PC-9 (cell line): ENCODE measurements around the gene RFFL.

Experiments used
- CTCF ChIP-seq: fragments of 200-600 bp; sonication (generic); conservative IDR thresholded peaks from 2 replicates; pipeline ENCODE4 v1.6.1; 2017; ENCODE audit warnings: mixed run types, antibody characterized with exemption, mild to moderate bottlenecking, moderate library complexity
- EZH2 ChIP-seq: fragments of 200-600 bp; sonication (generic); IDR thresholded peaks from 2 replicates; pipeline ENCODE4 v1.8.0; 2017; ENCODE audit warnings: antibody characterized with exemption, low read depth

DNA sequence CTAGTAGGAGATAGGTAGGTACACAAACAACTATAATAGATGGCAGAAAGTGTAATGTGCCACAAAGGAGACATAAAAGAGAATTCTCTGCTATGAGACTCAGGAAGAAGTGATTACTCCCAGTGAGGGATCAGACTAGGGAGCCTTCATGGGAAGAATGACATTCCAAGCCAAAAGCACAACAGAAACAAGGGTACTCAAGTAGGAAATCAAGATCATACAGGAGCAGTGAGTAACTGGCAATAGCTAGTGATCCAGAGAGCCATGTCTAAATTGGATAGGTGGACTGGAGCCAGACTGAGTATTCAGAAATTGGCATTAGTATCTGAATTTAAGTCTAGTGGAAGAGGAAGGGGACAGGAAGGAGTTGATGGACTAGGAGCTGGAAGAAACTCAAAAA, 10.7 kb downstream of the RFFL start:
- TF ChIP-seq CTCF (no peak), EZH2 (no peak)
